CD4-positive, alpha-beta T cell treated with Interleukin-6 at 100 ng/mL for 8 hours (primary cell): Measurements from ENCODE around the gene RACK1.

Source experiments
- DNase-seq: peaks from one replicate; pipeline ENCODE4 v3.0.0-alpha.2; 2020; ENCODE audit warnings: mixed read lengths, low spot score

Gene RACK1

DNA sequence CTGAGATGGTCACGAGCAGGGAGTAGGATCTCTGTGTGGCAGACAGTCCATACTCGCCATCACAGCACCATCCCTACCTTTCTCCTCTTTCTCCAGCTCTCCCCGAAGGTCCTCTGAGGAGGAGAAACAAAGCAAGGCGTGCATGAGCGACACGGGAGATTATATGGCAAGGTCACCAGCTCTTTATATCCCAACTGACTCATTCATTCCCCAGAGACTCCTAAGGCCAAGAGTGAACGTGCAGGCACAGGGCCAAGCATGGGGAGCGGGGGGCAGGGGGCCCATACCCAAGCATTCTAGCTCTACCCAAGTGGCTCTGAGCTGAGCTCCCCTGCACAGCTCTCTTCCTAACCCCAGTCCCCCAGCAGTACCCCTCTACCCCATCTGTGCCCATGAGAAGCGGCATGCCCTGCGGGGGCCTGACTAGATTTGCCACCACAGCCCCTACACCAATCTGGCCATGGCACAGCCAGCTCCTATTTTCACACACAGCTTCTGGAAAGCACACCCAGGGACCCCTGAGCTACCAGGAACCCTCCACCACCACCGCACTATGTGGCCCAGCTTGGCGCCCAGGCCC is 45.5 kb downstream of the RACK1 start:
- DNase-seq = no peak

DNA sequence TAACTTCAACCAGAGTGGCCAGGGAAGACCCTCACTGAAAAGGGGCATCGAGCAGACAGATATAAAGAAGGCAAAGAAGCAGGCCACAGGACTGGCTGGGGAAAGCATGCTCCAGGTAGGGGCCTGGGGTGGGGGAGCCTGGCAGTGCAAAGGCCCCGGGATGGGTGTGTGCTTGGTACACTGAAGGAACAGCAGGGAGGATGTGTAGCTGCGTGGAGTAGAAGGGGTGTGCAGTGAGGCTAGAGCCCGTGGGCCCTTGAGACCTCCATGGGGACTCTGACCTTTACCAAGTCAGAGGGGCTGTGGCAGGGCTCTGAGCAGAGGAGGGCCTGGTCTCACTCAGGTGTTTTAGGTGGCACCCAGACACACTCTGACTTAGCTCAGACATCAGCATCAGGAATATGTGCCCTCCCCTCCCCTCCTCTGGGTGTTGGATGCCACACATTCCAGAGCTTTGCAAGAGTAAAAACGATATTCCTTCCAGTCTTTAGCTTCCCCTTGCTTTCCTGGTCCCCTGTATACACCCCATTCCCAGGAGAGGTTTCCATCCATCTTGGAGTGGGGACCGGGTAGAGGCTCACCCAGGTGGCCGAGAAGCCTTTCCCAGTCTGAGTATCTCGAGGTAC is 46.3 kb downstream of the RACK1 start:
- no peak for DNase-seq

DNA sequence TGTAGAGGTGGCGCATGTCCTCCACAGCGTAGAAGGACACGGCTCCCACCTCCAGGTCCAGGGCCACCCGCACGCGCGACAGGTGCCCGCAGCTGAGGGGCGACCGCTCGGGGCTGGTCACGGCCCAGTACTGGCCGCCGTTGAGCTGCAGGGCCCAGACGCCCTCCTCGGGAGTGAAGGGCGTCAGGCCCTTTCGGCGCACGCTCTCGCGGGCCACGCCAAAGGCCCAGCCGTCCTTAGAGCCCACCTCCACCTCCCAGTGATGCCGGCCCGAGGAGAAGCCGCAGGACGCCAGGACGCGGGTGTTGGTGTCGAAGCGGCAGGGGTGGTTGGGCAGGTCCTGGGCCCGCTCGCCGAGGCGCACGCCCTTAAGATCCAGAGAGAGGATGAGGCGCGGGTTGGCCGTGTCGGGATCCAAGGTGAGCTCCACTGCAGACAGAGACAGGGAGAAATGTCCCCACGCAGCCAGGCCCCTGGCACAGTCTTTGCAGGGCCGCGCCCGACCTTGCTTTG is 48.4 kb downstream of the RACK1 start:
- DNase-seq = no peak

DNA sequence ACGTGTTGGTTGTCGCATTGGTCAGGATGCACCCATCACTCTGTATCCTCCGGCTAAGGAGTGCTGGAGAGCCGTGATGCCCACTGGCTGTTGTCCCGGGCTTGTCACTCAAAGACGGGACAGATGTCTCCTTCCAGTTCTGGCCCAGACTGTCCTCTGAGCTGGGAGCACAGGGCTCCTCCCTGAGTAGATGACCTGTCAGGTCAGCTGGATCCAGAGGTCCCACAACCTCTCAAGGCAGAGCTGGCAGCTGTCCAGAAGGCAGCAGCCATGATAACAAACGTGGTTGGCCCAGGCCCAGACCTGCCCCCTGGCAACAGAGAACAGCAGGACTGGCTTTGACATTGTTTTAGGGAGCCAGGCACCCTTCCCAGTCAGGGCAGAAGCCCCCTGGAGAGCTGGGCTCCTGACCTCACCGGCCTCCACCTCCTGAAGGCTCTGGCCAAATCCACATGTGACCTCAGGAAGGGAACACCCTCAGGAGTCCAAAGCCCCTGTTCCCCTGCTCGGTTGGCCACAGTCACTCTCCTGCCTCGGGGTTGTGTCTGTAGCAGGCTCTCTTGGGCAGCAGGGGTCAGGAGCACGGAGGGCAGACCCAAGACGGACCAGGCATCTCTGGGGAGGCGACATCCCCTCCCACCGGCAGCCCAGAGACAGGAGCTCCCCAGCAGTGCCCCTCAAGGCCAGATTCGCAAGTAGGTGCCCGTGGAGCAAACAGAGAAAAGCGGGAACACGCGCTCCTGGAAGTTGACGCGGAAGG is 49.0 kb downstream of the RACK1 start:
- DNase-seq = no peak

DNA sequence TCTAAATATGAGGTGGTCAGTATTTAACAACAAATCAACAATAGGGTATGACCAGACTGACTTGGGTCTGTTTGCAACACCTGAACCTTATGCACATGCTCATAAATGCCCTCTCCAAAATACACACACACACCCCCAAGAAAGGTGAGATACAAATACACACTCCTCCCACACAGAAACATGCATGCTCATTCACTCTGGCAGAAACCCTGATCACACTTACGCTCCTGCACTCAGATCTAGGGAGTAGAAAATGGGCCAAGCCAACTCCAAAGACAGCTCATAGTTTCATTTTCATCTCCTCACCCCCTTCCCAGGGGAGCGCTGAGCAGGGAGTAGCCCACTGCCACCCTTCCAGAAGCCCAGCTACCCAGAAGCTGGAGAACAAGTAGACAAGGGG is 50.0 kb downstream of the RACK1 start:
- no peak for DNase-seq

DNA sequence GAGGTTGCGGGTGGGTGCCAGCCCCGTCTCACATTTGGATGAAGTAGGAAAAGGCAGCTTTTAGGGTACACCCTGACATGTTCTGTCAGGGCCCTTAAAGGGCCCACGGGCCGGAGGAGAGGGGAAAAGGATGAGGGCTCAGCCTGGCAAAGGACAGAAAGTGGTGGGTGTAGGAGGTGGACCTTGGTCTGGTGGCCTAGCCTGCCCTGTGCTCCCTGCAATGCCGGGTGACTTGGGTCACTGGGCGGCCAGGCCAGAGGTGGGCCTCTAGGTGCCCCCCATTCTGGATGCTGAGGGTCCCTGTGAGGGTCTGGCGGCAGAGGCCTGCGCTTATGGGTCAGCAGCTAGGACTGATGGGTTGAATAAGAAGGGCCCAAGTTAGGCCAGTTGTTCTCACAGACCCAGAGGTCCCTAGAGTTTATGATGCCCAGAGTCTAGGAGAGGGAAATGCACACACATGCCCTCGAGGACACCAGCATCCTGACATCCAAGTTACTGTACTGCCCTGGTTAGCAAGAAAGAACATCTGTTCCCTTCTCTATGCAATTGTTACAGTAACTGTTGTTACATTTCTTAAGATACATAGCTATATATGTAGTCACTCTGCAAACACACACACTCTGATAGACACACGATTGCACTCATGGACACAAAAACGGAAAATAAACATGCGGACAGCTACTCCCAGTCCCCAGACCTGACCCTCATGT is 51.2 kb downstream of the RACK1 start:
- DNase-seq = no peak

DNA sequence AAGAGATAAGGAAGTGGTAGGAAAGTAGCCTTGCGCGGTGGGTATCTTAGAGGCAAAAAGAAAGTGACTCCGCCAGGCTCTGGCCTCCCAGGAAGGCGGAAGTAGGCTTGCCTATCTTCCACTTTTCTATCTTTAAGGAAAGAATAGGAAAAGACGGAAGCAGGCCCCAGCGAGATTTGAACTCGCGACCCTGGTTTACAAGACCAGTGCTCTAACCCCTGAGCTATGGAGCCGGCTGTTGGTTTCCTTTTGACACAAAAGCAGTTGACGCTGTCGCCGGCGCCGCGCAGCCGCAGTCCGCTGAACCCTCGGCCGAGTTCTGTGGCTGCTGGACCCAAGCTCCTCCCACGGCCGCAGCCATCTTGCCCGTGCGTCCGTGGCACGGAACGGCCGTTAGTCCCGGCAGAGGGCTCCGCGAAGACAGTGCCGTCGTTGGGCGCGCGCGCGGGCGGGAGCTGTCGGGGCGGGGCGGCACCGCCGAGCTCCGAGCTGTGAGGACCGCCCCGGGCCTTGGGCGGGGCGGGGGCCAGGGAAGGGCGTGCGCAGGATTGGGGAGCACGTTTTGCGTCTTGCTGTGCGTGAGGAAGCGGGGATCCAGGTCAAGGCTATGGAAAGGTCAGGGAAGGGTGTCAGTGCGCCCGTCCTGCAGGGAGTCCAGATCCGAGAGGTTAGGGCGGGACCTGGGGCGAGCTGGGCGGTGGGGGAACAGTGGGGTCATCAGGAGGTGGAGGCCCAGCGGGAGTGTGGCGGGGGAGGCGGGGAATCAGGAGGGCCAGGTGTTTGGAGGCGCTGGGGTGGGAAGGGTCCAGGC is 52.0 kb downstream of the RACK1 start:
- peak; percentile 94 for DNase-seq

DNA sequence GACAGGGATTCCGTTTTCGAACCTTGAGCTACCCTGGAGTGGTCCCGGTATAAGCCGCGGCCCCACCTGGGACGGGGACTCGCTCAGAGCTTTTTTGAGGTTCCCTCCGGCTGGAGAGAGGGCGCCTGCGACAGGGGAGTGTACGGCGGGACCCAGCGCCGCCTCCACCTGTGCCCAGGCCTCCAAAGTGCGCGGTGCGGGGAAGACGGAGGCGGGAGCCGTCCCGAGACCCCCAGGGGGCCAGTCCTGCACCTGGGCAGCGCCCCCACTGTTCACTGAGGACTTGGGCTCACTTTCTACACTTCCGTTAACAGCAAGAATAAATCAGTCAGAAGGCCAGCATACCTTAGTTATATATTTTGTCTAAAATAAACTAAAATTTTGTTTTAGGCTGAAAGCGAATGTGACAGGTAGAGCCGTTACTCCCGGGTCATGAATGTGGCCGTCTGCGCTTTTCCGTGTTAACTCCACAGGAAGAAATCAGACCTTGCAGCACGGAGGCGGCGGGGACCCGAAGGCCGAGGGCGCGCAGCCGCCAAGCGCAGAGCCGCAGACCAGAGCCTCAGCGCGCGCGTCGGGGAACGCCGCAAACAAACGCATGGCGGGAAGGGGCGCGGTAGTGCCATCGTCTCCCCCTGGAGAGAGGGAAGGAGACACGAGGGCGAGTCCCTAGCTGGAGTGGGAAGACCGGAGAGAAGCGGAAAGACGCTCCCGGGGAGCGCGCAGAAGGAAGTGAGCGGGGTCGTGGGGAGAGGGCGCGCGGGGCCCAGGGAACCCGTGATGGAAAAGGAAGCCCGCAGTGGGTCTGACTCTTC is 52.8 kb downstream of the RACK1 start:
- DNase-seq = peak; percentile 31

DNA sequence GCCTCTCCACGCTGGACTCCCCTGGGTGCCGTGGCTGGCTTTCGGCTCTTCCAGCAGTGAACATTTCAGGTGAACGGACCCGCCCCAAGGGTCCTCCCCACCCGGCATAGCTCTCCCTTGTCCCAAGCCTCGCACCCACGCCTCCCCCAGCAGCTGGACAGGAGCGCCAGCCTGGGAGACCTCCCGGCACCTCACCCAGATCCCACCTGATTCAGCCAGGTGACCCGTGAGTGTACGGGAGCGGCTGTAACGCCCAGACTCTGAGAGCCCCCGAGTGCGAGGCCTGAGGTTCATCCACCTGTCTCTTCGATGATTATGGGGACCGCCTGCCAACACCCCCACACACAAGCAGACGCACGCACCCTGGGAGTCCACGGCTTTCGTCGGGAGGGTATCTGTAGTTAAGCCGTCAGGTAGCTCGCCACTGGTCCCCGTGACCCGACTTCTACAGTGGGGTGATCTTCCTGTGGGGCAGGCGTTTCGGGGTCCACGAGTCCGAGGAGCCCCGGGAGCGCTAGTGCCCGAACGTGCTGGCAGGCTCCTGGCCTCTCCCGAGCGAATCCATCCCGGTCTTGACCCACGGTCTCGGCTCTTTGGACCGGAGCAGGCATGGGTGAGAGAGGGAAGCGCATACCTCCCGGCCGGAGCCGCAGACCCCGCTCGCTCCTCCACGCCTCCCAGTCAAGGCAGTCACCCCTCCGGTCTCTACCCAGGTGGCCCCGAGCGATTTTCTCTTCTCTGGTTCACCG is 53.6 kb downstream of the RACK1 start:
- peak; percentile 13 for DNase-seq

DNA sequence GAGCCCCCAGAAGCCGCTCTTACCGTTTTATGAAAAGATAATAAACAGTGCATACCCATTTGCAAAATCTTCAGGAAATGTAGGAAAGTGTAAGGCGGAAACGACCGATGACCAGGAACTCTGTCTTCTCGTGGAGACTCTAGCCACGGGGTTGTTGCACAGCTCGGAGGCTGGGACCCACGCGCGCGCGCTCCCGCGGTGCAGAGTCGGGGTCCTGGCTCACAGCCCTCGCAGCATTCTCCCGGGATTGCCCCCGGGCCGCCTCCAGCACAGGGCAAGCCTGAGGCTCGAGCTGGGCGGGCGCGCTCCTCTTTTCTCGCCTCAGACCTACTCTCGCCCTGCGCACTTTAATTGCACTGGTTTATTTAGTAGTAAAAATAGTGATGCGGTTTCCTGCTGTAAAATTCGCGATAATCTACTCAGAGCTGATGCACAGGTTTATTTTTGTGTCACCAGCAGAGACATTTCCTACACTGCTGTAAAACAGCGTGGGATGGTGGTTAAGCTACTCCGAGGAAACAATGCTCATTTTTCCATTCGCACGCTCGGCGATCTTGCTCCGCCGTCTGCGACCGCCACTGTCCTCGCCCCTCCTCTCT is 54.2 kb downstream of the RACK1 start:
- DNase-seq = peak; percentile 59

DNA sequence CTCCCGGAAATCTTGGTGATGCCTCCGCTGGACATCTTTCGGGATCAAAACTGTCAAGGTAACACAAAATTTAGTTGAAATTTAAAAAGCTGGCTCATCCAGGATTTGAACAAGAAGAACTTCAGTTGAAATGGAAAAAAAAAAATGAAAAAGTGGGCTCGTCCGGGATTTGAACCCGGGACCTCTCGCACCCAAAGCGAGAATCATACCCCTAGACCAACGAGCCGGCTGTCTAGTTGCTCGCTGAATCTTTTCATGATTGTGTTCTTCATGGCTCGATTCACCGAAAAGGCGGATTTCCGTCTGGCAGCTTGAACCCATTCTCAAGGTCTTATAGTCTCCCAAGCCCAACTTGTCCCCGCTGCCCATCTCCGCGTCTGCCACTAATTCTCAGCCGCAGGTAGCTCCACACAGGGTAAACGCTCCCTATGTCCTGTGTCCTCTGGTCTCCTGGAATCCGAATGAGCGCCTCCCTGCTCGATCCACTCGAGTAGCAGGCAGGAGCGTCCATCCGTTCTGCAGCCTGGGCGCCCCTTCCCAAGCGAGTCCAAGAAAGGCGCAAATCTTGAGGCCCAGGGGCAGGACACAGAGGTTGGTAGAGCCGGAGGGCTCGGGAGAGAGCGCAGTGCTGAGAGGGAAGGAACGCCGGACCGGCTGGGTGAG is 54.9 kb downstream of the RACK1 start:
- peak; percentile 78 for DNase-seq

DNA sequence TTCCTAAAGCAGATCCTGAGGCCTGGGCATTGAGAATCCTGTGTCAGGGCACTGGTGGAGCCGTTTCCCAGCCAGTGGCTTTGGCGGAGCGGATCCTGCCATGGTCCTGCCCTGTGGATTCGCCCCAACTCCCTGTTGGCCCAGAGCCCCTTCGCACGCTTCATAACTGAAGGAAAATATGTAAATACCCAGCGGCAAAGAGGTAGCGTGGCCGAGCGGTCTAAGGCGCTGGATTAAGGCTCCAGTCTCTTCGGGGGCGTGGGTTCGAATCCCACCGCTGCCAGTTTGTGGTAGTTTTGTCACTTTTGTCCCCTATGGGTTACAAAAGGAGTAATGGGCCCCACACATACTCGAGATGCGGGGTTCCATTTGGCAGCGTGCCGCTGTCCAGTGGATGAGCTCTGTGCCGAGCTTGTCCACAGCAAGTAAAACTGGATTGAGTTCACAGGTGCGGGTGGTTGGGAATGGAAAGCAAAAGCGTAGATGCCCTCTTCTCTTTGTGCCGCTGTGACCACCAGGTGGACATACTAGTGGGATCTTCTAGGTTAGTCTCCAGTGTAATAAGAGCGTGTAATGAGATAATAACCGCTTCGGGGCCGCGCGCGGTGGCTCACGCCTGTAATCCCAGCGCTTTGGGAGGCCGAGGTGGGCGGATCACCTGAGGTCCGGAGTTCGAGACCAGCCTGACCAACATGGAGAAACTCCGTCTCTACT is 56.0 kb downstream of the RACK1 start:
- DNase-seq = no peak

DNA sequence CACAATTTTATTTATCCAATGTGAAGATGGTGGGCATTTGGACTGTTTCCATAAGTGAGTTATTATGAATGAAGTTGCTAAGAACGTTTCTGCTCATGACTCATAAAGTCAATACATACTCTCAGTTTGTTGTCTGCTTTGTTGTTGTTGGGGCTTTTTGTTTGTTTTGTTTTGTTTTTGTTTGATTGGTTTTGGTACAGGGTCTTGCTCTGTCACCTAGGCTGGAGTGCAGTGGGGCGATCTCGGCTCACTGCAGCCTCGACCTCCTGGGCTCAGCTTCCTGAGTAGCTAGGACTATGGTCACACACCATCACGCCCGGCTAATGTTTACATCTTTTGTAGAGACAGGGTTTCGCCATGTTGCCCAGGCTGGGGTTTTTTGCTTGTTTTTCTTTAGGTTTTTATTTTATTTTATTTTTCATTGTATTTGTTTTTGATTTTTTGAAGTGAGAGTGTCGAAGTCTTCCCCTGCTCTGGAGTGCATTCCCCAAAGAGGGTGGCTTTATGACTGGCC is 56.7 kb downstream of the RACK1 start:
- no peak for DNase-seq
